Esophagus (tissue), 2 donors: Measurements from ENCODE around the gene CARD8. TPM values are rescaled to one million over a fixed set of nuclear protein-coding genes. Genes with fewer than 3 reads are reported as not detected.
"Not testable (repeated sequence)": the region's sequence is repeated elsewhere in the genome, so short reads cannot be mapped to it uniquely, and the experiment has no call there.

Experiments used
- H3K27ac ChIP-seq, 2 donors: one replicate each; pipeline ENCODE4 v1.5.1; 2013; ENCODE audit warnings: low read depth in 2 of 2, mild to moderate bottlenecking in 2 of 2, inconsistent platforms in 1 of 2, low read length in 1 of 2, moderate library complexity in 1 of 2
- H3K27me3 ChIP-seq, 2 donors: one replicate each; pipeline ENCODE4 v1.6.1; 2013; ENCODE audit warnings: low read length in 2 of 2, control low read depth in 1 of 2, mild to moderate bottlenecking in 1 of 2; ENCODE audit not compliant: insufficient read depth in 2 of 2, control insufficient read depth in 1 of 2
- H3K36me3 ChIP-seq, 2 donors: one replicate each; pipeline ENCODE4 v1.6.1; 2013; ENCODE audit warnings: low read length in 1 of 2; ENCODE audit not compliant: control insufficient read depth in 2 of 2, insufficient read depth in 2 of 2
- H3K4me1 ChIP-seq, 2 donors: one replicate each; pipeline ENCODE4 v1.6.1; 2013; ENCODE audit warnings: low read length in 1 of 2; ENCODE audit not compliant: control insufficient read depth in 2 of 2, insufficient read depth in 2 of 2
- H3K4me3 ChIP-seq, 2 donors: one replicate each; pipeline ENCODE4 v1.5.1; 2013; ENCODE audit warnings: low read length in 2 of 2, mild to moderate bottlenecking in 2 of 2, low read depth in 1 of 2, moderate library complexity in 1 of 2
- H3K9me3 ChIP-seq, 2 donors: one replicate each; pipeline ENCODE4 v1.6.1; 2013; ENCODE audit warnings: mild to moderate bottlenecking in 2 of 2, low read depth in 1 of 2, low read length in 1 of 2, moderate library complexity in 1 of 2; ENCODE audit not compliant: control insufficient read depth in 2 of 2, insufficient read depth in 1 of 2
- WGBS, 2 donors: extraction: QIAGEN DNeasy Blood & Tissue Kit; methylation state at CpG; one replicate each; pipeline ENCODE4 v1.1.7; 2013; 5-methylcytosine and 5-hydroxymethylcytosine counted together
- polyA plus RNA-seq, 2 donors: library from polyadenylated mRNA; stranded (reverse); fragments of 200-250 nt; gene quantifications; one replicate each; pipeline ENCODE4 v1.2.3, GENCODE V29; 2013
- donor health status: healthy with polysubstance abuse.
- donor health status: Bipolar disorder and iron deficiency.

Gene CARD8
- polyA plus RNA-seq, 2 donors, result 9.6 to 13.2 TPM

DNA sequence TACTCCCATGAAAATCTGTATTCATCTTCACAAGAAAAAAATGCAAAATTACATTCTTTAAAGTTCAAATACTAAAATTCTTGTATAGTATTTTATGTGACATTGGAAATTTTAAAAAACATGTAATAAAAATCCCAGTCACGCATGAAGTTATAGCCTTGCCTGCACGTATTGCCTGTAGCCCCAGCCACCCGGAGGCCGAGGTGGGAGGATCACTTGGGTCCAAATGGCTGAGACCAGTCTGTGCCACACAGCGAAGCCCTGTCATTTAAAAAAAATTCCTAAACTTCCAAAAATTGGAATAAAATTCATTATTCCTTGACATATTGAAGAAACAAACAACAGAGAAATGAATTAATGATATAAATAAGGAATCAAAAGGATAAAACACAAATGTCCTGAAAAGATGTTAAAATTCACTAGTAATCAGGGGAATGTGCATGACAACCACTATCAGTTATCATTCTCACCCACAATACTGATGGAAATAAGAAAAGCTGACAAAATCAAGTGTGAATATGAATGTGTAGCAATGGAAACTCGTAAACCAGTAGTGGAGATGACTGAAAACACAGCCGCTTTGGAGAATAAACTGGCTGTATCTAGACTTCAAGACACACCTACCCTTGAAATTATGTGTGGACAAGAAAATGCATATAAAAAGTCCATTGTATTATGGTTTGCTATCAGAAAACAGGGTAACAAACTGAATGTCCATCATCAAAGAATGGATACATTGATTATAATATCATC is 7.5 kb downstream of the CARD8 start:
- Histone ChIP-seq H3K27ac (no peak overlapping the region), H3K27me3 (no peaks in the 10 kb centered on the region), H3K4me3 (no peak overlapping the region), H3K36me3 (peaks cover 0 to 2% of the 10 kb centered on the region in 2 donors), H3K4me1 (no peaks in the 10 kb centered on the region), H3K9me3 (no peaks in the 10 kb centered on the region)
- WGBS, 2 donors, result 81 to 83% methylated on average over 7 of the region's 7 CpGs

DNA sequence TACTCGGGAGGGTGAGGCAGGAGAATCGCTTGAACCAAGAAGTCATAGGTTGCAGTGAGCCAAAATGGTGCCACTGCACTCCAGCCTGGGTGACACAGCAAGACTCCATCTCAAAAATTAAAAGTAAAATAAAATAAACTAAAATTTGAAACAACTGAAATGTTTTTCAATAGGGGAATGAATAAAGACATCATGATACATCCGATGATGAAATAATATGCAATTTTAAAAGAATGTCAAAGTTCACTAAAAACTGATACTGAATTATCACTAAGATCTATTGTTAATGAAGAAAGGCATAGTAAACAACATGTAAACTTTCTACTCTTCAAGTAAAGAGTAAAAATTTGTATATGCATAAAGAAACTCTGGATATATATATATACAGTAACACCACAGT is 8.5 kb downstream of the CARD8 start:
- no peaks in the 10 kb centered on the region for H3K4me1 ChIP-seq
- H3K4me3 ChIP-seq, result no peak overlapping the region
- no peak overlapping the region for H3K27ac ChIP-seq
- H3K36me3 ChIP-seq, result peaks cover 0 to 2% of the 10 kb centered on the region in 2 donors
- no peaks in the 10 kb centered on the region for H3K9me3 ChIP-seq
- no peaks in the 10 kb centered on the region for H3K27me3 ChIP-seq
- WGBS, 2 donors, result 94 to 98% methylated on average over 3 of the region's 3 CpGs

DNA sequence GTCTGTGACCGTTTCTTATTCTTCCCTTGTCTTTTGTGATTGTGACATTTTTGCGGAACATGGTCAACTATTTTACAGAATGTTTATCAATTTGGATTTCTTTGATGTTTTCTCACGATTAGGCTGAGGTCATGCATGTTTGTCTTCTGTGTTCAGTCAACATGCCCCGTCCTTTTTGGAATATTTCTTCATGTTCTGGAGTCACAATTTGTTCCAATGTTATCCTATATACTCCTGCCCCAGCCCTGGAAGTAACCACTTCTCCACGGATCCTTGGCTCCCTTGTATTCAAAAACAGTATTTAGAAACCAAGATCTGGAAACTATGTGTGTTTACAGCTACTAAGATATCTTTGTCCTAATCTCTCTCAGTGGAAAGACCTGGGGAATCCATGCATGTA is 9.6 kb downstream of the CARD8 start:
- Histone ChIP-seq H3K9me3 (no peaks in the 10 kb centered on the region), H3K4me1 (no peaks in the 10 kb centered on the region), H3K27me3 (no peaks in the 10 kb centered on the region), H3K36me3 (peaks cover 0 to 2% of the 10 kb centered on the region in 2 donors), H3K4me3 (no peak overlapping the region), H3K27ac (no peak overlapping the region)
- WGBS, 2 donors, result 61 to 74% methylated on average over 5 of the region's 5 CpGs

DNA sequence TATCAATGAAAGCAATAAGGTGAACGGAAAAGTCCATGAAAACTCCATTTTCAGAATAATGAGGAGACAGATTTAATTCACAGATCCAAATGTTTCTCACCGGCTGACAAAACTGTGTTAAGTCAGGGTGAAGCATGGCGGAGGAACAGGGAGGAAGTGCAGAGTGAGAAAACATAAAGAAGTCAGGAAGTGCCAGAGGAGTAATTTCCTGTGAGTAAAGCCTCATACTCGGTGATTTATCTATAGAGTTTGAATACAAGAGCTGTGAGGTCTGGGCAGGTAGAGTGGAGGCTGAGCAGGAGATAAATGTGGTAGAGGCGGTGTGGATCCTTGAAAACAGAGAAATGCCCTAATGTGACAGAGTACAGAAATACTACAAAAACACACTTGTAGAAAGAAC is 11.4 kb downstream of the CARD8 start:
- H3K27ac ChIP-seq, result no peak overlapping the region
- H3K4me3 ChIP-seq, result no peak overlapping the region
- no peaks in the 10 kb centered on the region for H3K27me3 ChIP-seq
- 59 to 63% methylated on average over 5 of the region's 5 CpGs for WGBS, 2 donors
- no peaks in the 10 kb centered on the region for H3K9me3 ChIP-seq
- peaks cover 0 to 7% of the 10 kb centered on the region in 2 donors for H3K36me3 ChIP-seq
- no peaks in the 10 kb centered on the region for H3K4me1 ChIP-seq

DNA sequence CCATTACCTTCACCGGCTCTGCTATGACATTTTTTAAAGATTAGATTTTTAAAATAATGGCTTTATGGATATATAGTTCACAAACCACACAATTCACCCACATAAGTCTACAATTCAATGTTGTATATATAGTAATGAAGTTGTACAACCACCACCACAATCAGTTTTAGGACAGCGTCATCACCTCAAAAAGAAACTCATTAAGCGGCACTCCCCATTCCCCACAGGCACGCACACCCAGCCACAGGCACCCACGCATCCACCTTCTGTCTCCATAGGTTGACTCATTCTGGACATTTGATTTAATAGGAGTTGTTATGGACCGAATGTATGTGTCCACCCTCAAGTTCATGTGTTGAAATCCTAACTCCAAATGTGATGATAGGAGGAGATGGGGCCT is 13.9 kb downstream of the CARD8 start:
- 90 to 97% methylated on average over 6 of the region's 6 CpGs for WGBS, 2 donors
- not testable (repeated sequence) for H3K9me3 ChIP-seq, H3K27ac ChIP-seq, H3K27me3 ChIP-seq, H3K4me3 ChIP-seq, H3K4me1 ChIP-seq
- H3K36me3 ChIP-seq, result peaks cover 3 to 15% of the 10 kb centered on the region in 2 donors

DNA sequence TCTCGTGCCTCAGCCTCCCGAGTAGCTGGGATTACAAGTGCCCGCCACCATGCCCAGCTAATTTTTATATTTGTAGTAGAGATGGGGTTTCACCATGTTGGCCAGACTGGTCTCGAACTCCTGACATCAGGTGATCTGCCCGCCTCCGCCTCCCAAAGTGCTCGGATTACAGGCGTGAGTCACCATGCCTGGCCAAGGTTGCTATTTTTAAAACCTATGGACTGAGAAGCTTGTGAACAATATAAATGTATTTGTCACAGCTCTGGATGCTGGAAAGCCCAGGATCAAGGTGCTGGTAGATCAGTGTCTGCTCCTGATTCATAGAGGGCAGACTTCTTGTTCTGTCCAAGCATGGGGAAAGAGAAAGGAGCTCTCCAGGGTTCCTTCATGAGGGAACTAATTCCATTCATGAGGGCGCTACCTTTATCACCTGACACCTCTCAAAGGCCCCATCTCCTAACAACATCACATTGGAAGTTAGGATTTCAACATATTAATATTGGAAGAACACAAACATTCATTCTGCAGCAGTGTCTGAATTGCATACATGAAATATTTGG is 16.1 kb downstream of the CARD8 start:
- H3K4me3 ChIP-seq, result no peak overlapping the region
- 94% methylated on average over 9 of the region's 9 CpGs for WGBS, 2 donors
- no peaks in the 10 kb centered on the region for H3K27me3 ChIP-seq
- H3K9me3 ChIP-seq, result no peaks in the 10 kb centered on the region
- no peak overlapping the region for H3K27ac ChIP-seq
- peaks cover 3 to 13% of the 10 kb centered on the region in 2 donors for H3K36me3 ChIP-seq
- no peaks in the 10 kb centered on the region for H3K4me1 ChIP-seq

DNA sequence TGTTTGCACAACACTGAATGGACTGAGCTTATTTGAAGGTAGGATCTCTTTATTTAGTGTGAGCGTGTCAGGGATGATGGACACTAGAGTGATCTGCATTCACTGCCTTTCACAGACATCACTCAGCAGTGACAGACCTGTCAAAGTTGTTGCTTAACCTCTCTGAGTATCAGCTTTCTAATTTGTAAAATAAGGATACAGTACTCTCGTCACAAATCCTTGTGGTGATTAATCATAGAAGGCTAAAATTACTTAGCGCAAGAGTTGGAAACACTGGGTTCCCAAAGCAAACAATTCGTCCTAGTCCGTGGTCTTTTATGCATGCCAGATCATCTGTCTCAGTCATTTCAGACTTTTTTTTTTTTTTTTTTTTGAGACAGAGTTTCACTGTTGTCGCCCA is 16.6 kb downstream of the CARD8 start:
- no peak overlapping the region for H3K4me3 ChIP-seq
- WGBS, 2 donors, result 84 to 90% methylated on average over 6 of the region's 6 CpGs
- no peaks in the 10 kb centered on the region for H3K4me1 ChIP-seq

DNA sequence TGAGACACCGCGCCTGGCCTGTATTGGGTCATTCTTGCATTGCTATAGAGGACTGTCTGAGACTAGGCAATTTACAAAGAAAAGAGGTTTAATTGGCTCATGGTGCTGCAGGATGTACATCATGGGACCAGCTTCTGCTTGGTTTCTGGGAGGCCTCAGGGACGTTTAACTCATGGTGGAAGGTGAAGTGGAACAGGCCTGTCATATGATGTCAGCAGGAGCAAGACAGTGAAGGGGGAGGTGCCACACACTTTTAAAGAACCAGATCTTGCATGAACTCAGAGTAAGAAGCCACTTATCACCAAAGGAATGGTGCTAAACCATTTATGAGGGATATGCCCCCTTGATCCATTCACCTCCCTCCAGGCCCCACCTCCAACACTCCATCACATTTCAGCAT is 18.7 kb downstream of the CARD8 start:
- H3K4me3 ChIP-seq, result no peak overlapping the region
- H3K4me1 ChIP-seq, result no peaks in the 10 kb centered on the region
- 67 to 80% methylated on average over 3 of the region's 3 CpGs for WGBS, 2 donors
- peaks cover 9 to 18% of the 10 kb centered on the region in 2 donors for H3K36me3 ChIP-seq
- H3K27me3 ChIP-seq, result no peaks in the 10 kb centered on the region
- no peaks in the 10 kb centered on the region for H3K9me3 ChIP-seq
- no peak overlapping the region for H3K27ac ChIP-seq

More for the DNA sequence above, 16.6 kb downstream of the CARD8 start:
- no peaks in the 10 kb centered on the region for H3K9me3 ChIP-seq
- peaks cover 3 to 13% of the 10 kb centered on the region in 2 donors for H3K36me3 ChIP-seq
- H3K27me3 ChIP-seq, result no peaks in the 10 kb centered on the region
- H3K27ac ChIP-seq, result no peak overlapping the region

DNA sequence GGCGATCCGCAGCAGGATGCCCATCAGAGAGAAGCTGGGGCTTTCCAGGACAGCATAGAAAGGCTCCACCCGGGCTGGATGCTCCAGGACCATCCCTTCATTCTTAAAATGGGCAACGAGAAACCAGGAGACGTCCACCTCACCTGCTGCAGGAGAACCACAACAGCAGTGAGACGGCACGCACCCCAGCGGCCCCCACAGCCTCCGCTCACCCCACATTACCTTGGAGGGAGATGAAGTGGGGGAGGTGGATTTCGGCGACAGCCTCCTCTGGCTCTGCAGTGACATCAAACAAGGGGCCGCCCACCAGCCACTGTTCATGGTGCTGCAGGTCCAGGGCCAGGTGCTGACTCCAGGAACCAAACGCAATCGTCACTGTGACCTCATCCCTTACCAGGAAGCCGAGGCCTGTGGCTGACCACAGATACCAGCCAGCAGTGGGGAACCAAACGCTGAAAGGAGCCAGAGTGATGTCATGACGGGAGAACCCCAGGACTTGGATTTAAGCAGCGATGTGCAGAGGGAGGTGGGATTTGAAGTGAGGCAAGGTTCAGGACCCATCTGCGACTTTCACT is 25.1 kb downstream of the CARD8 start:
- peaks cover 6 to 32% of the 10 kb centered on the region in 2 donors for H3K36me3 ChIP-seq
- H3K27me3 ChIP-seq, result no peaks in the 10 kb centered on the region
- H3K4me3 ChIP-seq, result no peak overlapping the region
- WGBS, 2 donors, result 91 to 93% methylated on average over 19 of the region's 19 CpGs
- no peaks in the 10 kb centered on the region for H3K9me3 ChIP-seq
- H3K4me1 ChIP-seq, result no peaks in the 10 kb centered on the region
- no peak overlapping the region for H3K27ac ChIP-seq
